Amniotic stem cell (primary cell): Measurements from ENCODE around the gene SPDL1.

Experiments
- DNase-seq: peaks from one replicate; lab custom pipeline; 2025; lab: John Stamatoyannopoulos, UW

SPDL1 gene

GRCh38 chr5:169583424-169584220 lies at the start of gene SPDL1:
Gene SPDL1 (plus strand): TSS chr5:169583773. CDS start chr5:169588417, 4,644 bp downstream.
- DNase-seq, result peak; percentile 95

DNA sequence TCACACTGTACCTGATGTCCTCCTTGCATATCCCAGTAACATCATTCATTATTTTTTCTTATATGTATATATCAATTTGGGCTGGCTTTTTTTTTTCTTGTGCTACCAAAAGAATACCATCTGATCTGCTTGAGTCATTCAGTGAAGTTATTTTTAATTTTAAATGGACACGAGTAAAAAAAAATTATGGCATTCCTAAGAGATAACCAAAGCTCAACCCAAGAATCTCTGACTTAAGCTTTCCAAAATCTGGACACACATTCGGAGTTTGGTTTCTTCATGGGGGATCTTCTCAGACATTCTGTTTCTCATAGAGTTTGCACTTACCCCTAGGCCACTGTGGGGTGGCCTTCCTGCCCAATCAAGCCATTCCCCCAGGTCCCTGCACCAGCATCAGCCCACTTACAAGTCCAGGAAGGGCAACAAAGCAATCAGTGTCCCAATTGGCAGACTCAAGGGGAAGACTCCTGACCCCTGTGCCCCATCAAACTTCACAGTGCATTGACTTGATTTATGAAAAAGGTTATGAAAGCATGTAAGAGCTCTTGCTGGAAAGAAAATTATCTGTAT lies 49.2 kb upstream of the SPDL1 start:
- no peak for DNase-seq

- no peak for DNase-seq
Observed at GRCh38 chr5:169534939-169535338, 48.6 kb upstream of the SPDL1 start.

GRCh38 chr5:169538944-169539343 lies 44.6 kb upstream of the SPDL1 start:
- no peak for DNase-seq

DNA sequence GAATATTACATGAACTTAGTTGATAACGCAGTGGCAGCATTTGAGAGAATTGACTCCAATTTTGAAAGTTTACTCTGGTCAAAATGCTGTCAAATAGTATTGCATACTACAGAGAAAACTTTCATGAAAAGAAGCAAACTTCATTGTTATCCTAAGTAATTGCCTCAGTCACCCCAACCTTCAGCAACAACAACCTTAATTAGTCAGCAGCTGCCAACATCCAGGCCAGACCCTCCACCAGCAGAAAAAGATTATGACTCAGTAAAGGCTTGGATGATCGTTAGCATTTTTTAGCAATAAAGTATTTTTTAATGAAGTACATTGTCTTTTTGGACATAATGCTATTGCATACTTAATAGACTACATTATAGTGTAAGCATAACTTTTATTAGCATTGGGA lies 40.8 kb upstream of the SPDL1 start:
- DNase-seq, result no peak

DNA sequence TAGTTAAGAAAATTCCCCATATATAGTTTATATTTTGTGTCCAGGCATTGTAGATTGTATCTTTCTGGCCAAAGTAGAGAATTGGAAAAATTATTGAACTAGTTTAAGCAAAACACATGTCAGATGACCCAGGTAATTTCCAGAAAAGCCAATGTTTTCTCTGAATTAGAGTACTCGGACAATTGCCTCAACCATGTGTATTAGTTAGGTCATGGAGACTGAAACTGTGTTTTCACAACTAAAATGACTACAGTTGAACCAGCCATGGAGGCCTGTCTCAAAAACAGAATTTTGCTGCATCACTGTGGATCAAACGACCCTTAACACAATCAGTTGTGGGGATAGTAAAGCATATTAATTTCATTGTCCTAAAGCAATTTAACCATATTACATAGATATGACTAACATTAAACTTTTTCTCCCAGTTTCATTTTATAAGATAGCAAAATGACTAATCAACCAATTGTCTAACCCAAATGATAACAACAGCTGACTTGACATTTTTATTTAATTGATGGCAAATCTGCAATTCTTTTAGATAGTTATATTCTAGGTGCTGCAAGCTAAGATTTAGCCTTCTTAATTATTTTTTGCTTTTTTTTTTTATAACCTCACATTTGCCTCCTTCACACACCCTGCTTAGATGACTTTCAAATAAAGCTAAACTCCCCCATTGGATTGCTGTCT lies 39.2 kb upstream of the SPDL1 start:
- DNase-seq, result no peak

DNA sequence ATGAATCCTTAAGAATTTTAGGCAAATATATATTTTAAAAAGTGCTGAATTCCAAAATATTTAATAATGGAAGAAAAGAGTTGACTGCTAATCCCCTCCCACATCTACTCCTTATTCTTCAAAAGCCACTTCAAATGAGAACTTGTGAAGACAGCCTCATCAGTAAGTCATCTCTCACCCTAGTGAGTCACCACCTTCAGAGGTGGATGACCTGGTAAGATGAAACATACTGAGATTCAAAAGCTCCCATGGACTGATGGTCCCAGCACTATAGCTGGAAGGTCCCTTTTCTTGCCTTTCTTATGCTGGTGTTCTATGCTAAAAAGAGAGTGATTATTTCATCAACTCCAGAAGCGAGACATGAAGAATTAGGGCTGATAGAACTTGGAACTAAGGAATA lies 37.8 kb upstream of the SPDL1 start:
- no peak for DNase-seq

DNA sequence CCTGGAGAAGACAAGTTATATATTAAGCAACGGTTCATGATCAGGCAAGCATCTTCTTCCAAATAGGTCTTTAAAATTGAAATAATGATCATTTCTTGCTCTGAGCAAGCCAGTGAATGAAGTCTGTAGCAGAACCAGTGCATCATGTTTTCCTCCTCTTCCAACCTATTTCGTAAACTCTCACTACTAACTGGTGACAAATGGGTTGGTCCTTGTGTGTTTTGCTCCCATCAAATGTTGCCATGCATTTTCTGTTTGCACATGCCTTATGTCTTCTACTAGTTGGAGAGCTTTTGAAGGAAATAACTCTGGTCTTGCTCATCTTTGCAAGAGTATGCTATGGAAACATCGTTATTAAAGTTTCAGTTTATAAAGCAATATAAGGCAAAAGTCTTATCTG lies 37.2 kb upstream of the SPDL1 start:
- DNase-seq, result no peak

DNA sequence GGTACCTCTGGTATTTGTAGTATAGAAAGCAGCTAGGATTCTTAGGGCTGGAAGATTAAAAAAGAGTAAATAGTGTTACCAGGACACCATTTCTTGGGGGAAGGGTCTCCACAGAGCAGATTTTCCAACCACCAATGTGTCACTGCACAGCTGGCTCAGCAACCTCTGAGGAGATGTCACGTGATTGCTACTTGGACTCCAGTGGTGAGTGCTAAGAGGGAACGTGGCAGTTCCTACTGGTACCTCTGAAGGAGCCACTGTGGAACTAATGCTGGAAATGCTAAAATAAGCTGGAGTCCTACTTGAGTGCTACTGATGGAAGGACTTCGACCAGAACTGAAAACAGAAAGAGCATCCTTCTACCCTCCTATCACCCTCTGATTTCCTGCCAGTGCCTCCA lies 36.1 kb upstream of the SPDL1 start:
- no peak for DNase-seq

- peak; percentile 31 for DNase-seq
Observed at GRCh38 chr5:169548315-169548714, 35.3 kb upstream of the SPDL1 start.

DNA sequence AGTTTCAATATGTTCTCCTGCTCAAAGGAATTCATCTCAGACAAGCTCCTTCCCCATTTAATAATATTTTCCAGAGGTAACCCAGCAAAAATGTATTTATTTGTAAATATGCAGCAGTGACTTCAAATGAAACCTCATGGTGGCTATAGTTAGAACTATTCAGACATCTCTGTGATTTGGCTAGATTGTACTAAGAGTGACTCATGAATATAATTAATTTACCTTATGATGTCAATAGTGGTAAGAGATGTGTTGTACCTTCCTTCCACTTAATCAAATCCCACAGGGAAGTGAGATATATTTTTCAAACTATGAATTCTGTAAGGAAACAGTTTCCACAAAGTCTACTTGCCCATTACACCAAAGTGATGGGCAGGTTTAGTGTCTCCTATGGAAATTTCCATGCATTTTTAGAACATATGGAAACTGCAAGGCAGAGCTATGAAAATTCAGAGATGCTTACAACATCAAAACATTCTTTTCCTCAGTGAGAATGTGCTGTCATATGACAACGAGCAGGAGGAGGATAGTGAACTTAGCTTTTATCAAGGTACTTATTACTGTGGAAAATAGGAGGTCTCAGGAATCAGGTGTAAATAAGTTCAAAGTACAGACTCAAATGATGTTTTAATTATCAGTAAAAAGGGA lies 34.0 kb upstream of the SPDL1 start:
- DNase-seq, result no peak

DNA sequence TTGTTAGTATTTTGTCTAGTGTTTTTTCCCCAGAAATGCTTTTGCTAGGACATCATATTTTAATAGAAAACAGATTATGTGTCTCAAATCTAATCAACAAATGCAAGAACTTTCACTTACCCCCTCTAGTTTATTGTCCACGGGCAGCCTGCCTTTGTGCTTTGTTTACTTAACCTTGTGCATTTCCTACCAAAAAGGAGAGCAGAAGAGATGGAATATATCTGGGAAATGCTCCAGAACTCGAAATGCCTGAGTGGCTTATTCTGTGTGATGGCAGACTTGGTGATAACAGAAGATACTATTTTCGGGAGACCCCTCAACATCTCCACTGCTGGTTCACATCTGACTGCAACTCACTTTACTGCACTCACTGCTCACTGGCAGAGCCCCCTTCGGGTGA lies 33.3 kb upstream of the SPDL1 start:
- no peak for DNase-seq

DNA sequence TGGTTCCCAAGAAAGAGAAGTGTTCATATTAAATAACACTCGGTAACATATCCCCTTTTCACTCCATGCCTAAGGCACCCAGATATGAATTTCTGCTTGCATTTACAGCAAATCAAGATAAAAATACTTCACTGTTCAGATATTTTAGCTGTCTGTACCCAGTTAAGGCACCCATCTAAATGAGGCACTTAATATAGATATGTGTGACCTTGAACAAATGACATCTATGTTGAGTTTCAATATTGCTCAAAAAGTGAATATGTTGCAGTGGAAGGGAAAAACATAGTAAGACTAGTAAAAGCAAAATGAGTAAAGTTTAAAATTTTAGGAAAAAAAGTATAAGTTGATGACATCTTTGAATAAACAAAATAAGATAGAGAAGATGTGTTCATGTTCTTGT lies 32.4 kb upstream of the SPDL1 start:
- DNase-seq, result no peak

GRCh38 chr5:169551696-169552095 lies 31.9 kb upstream of the SPDL1 start:
- DNase-seq, result no peak

- no peak for DNase-seq
Observed at GRCh38 chr5:169554251-169554650, 29.3 kb upstream of the SPDL1 start.

DNA sequence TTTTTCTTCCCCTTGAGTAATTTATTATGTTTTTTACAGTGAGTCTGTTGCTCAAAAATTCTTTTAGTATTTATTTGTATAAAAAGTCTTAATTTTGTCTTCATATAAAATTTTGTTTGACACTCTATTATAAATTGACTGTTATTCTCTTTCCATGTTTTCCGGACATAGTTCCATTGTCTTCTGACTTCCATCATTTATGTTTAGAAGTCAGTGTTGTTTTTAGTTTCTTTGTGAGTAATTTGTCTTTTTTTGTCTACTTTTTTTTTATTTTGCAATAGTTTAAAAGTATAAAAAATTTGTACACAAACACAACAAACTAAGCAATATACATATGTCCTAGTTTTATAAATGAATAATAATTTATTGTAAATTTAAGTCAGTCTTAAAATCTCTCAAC lies 25.7 kb upstream of the SPDL1 start:
- DNase-seq, result no peak

DNA sequence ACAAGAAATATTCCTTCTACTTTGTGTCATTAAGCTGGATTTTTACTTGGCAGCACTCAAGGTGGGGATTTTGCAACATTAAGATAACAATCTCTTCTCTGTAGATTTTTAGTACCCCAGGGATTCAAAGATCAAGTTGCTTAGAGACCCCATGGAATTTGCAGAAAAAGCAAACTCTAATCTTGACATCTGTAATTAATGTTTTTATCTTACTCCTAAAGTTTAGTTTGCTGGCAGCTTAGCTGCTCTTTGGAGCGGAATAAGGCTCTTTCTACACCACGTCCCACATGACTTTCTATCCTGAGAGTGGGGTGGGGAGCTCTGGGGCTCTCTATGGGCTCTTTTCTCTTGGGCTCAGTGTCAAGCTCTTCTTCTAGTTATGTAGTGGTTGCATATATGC lies 21.7 kb upstream of the SPDL1 start:
- no peak for DNase-seq

GRCh38 chr5:169563369-169563768 lies 20.2 kb upstream of the SPDL1 start:
- no peak for DNase-seq

- no peak for DNase-seq
Observed at GRCh38 chr5:169566202-169566601, 17.4 kb upstream of the SPDL1 start.

- no peak for DNase-seq
Observed at GRCh38 chr5:169567079-169567478, 16.5 kb upstream of the SPDL1 start.

- no peak for DNase-seq
Observed at GRCh38 chr5:169569513-169569912, 14.1 kb upstream of the SPDL1 start.

GRCh38 chr5:169571355-169571754 lies 12.2 kb upstream of the SPDL1 start:
- no peak for DNase-seq

GRCh38 chr5:169574134-169574646 lies 9.4 kb upstream of the SPDL1 start:
- DNase-seq, result no peak
